Spleen (tissue), 11 donors: Measurements from ENCODE around the gene PADI2. TPM values are rescaled to one million over a fixed set of nuclear protein-coding genes. Genes with fewer than 3 reads are reported as not detected.
A peak's percentile ranks its signal among the peaks of the same experiment; 100 is the strongest.

ENCODE experiments used
- DNase-seq: peaks from one replicate; pipeline ENCODE4 v3.0.0-alpha.2; 2020
- H3K27ac ChIP-seq, 8 donors: fragments of 200-600 bp; sonication (generic) in 7 of 8; 1 replicate in 4 of 8; 2 replicates in 4 of 8; pipeline versions ENCODE4 v1.5.0 to v1.8.0; 2016 to 2021; ENCODE audit warnings: inconsistent platforms in 4 of 8, mild to moderate bottlenecking in 4 of 8, moderate library complexity in 1 of 8
- H3K27me3 ChIP-seq, 7 donors: fragments of 200-600 bp; sonication (generic) in 6 of 7; replicated peaks in 1 of 7; 1 replicate in 4 of 7; 2 replicates in 3 of 7; pipeline versions ENCODE4 v1.5.0 to v1.8.0; 2016 to 2021; ENCODE audit warnings: inconsistent platforms in 3 of 7, mild to moderate bottlenecking in 1 of 7
- H3K36me3 ChIP-seq, 6 donors: fragments of 200-600 bp; sonication (generic) in 5 of 6; 1 replicate in 4 of 6; 2 replicates in 2 of 6; pipeline versions ENCODE4 v1.5.0 to v1.8.0; 2016 to 2021; ENCODE audit warnings: inconsistent platforms in 2 of 6
- H3K4me1 ChIP-seq, 6 donors: fragments of 200-600 bp; sonication (generic) in 5 of 6; 1 replicate in 3 of 6; 2 replicates in 3 of 6; pipeline versions ENCODE4 v1.5.0 to v1.8.0; 2016 to 2021; ENCODE audit warnings: inconsistent platforms in 3 of 6
- H3K4me3 ChIP-seq, 8 donors: fragments of 200-600 bp; sonication (generic) in 7 of 8; 1 replicate in 4 of 8; 2 replicates in 4 of 8; pipeline versions ENCODE4 v1.5.0 to v1.8.0; 2016 to 2021; ENCODE audit warnings: inconsistent platforms in 4 of 8, mild to moderate bottlenecking in 4 of 8, moderate library complexity in 2 of 8
- H3K9me3 ChIP-seq, 8 donors: fragments of 200-600 bp; sonication (generic) in 7 of 8; 1 replicate in 4 of 8; 2 replicates in 4 of 8; pipeline versions ENCODE4 v1.5.0 to v1.8.0; 2016 to 2021; ENCODE audit warnings: inconsistent platforms in 4 of 8
- CTCF ChIP-seq, 11 experiments: fragments of 200-600 bp in 7 of 11; fragments of 450-650 bp in 4 of 11; sonication (generic) in 4 of 11; IDR thresholded peaks in 8 of 11; conservative IDR thresholded peaks in 3 of 11; 1 replicate in 7 of 11; 2 replicates in 4 of 11; pipeline versions ENCODE4 v1.4.0 to v1.8.0; 2016 to 2021; ENCODE audit warnings: antibody characterized with exemption in 11 of 11, inconsistent platforms in 4 of 11, mild to moderate bottlenecking in 1 of 11
- POLR2A ChIP-seq, 3 donors: fragments of 450-650 bp; IDR thresholded peaks; one replicate each; pipeline ENCODE4 v1.5.1; 2017; ENCODE audit warnings: antibody characterized with exemption in 3 of 3, mild to moderate bottlenecking in 1 of 3
- POLR2AphosphoS5 ChIP-seq, 3 donors: sonication (generic); formaldehyde crosslinking; IDR thresholded peaks; one replicate each; pipeline ENCODE4 v1.5.1; 2017; ENCODE audit warnings: antibody characterized with exemption in 3 of 3
- WGBS, 5 donors: extraction: QIAGEN DNeasy Blood & Tissue Kit in 3 of 5; methylation state at CpG; one replicate each; pipeline versions ENCODE4 v1.1.5 to v1.1.7; 2013 to 2018; 5-methylcytosine and 5-hydroxymethylcytosine counted together
- intact Hi-C: fragments of 100-400 bp; cut with DNase I; formaldehyde crosslinking; loops from one replicate; pipeline ENCODE4 v1.15.0; 2023; ENCODE audit warnings: low total_unique reads
- polyA plus RNA-seq, 3 donors: library from polyadenylated mRNA; stranded (reverse); fragments of 200-250 nt; gene quantifications; one replicate each; pipeline ENCODE4 v1.2.1, GENCODE V29; 2013
- total RNA-seq, 7 donors: library from RNA; depleted of rRNA in 3 of 7; stranded (reverse); fragments of >200 nt in 3 of 7; fragmentation: NEBNext Ultra II Directional in 4 of 7; extraction: Animal tissue kit (Norgen Biotek cat#: 25700) in 4 of 7; gene quantifications; one replicate each; pipeline versions ENCODE4 v1.1.0 to v1.2.1, GENCODE V29; 2016 to 2021
- donor health status: healthy with polysubstance abuse.
- donor health status: DM: no; HTN: no; CAD: no; lungs with moderate emphysema.
- donor health status: DM: no; HTN: no; CAD: no.
- donor health status: Bipolar disorder and iron deficiency.
- donor health status: healthy.
- donor health status: DM: no; HTN: no; CAD: no.
- donor health status: DM: yes; HTN: yes; CAD: no.

The PADI2 gene
- total and polyA plus RNA-seq, 10 donors = 0.50 to 63.6 (median 18.6) TPM

DNA sequence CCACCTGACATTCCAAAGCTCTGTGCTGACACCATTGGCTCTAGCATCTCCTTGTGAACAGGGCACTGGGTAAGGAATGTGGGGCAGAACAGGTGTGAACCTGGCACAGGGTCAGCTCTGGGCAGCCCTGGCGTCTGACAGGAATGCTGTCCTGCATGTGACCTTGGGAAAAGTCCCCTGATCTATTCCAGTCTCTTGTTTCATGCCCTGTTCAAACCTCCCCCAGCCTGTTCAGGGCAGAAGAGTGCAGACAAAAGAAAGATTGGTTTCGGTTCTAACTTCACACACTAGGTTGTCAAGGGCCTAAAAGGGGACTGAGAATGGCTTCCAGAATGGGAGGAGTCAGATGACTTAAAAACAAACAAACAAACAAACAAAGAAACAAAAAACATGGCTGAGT lies 37.8 kb downstream of the PADI2 start:
- Histone ChIP-seq H3K4me3 (no peak overlapping the region), H3K4me1 (peaks cover 0 to 24% (median 5%) of the 10 kb centered on the region in 6 donors), H3K9me3 (no peaks in the 10 kb centered on the region), H3K36me3 (peaks cover 0 to 87% (median 0%) of the 10 kb centered on the region in 6 donors), H3K27me3 (no peaks in the 10 kb centered on the region), H3K27ac (peak overlapping the region in 3 of 8 donors; percentile 61 to 70 (median 65))
- intact Hi-C loops = no loop called here
- DNase-seq = no peak
- TF ChIP-seq POLR2AphosphoS5 (IDR thresholded peaks at IDR 0.05) = no peak
- TF ChIP-seq POLR2A (IDR thresholded peaks at IDR 0.05) = no peak
- no peak for TF ChIP-seq CTCF (IDR thresholded peaks at IDR 0.05 in 8 of 11, conservative IDR thresholded peaks at IDR 0.05 in 3 of 11)
- 59 to 80% (median 75%) methylated on average over 2 of the region's 2 CpGs for WGBS, 5 donors

DNA sequence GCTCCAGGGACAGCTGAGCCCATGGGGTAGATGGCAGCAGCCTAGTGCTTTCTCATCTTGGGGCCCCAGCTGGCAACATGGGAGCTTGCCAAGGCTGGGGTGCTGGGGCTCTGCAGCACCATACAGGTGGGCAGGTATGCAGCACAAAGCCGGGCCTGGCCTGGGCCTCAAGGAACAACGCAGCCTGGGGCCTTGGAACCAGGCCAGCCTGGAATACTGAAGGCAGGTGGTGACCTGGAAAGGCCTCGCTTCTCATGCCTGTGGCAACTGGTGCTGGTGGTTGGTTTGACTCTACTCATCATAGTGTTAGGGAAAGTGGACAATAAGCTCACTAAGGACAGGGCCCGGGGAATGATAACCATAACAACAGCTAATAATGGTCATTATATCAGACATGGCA lies 38.4 kb downstream of the PADI2 start:
- Histone ChIP-seq H3K4me3 (no peak overlapping the region), H3K4me1 (peaks cover 0 to 19% (median 5%) of the 10 kb centered on the region in 6 donors), H3K27me3 (no peaks in the 10 kb centered on the region), H3K36me3 (peaks cover 0 to 83% (median 0%) of the 10 kb centered on the region in 6 donors), H3K9me3 (no peaks in the 10 kb centered on the region), H3K27ac (peak overlapping the region in 1 of 8 donors; percentile 70)
- WGBS, 5 donors = 75 to 97% (median 86%) methylated on average over 4 of the region's 4 CpGs
- TF ChIP-seq CTCF (IDR thresholded peaks at IDR 0.05 in 8 of 11, conservative IDR thresholded peaks at IDR 0.05 in 3 of 11) = no peak
- TF ChIP-seq POLR2AphosphoS5 (IDR thresholded peaks at IDR 0.05) = no peak
- no peak for TF ChIP-seq POLR2A (IDR thresholded peaks at IDR 0.05)
- no peak for DNase-seq
- intact Hi-C loops = no loop called here

DNA sequence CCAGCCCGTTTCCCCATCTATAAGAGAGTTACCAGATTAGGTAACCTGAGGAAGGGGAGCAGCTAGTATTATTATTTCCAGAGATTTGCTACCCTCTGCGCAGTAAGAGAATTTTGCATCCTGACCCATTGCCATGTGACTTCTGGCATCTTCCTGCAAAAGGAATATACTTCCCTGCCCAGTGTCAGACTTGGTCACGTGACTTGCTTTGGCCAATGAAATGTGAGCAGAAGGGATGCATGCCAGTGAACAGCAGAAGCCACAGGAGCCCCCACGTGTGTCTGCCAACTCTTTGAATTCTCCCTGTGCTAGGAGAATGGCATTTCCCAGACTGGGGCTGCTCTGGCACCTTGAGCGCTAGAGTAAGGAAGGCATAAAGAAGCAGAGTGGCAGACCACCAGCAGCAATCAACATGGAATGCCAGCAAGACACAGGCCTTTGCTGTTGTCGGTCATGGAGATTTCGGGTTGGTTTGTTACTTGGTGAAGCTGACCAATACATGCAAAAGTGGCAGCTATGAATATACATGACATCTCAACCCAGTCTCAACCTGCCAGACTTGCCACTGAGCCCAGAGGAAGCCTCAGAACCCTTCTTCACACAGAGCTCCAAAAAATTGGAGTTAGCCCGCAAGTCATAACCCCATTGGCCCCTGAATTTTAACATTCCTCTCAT lies 39.0 kb downstream of the PADI2 start:
- TF ChIP-seq POLR2AphosphoS5 (IDR thresholded peaks at IDR 0.05) = no peak
- no peak for TF ChIP-seq CTCF (IDR thresholded peaks at IDR 0.05 in 8 of 11, conservative IDR thresholded peaks at IDR 0.05 in 3 of 11)
- no peak for TF ChIP-seq POLR2A (IDR thresholded peaks at IDR 0.05)
- intact Hi-C loops = no loop called here
- Histone ChIP-seq H3K27me3 (no peaks in the 10 kb centered on the region), H3K9me3 (no peaks in the 10 kb centered on the region), H3K36me3 (peaks cover 0 to 80% (median 0%) of the 10 kb centered on the region in 6 donors), H3K4me3 (no peak overlapping the region), H3K27ac (no peak overlapping the region), H3K4me1 (peaks cover 0 to 19% (median 5%) of the 10 kb centered on the region in 6 donors)
- WGBS, 5 donors = 77 to 88% (median 86%) methylated on average over 8 of the region's 8 CpGs
- no peak for DNase-seq

GRCh38 chr1:17078991-17079868 lies 40.0 kb downstream of the PADI2 start:
- intact Hi-C loops = no loop called here
- no peak overlapping the region for H3K4me3 ChIP-seq
- H3K4me1 ChIP-seq = peaks cover 0 to 19% (median 5%) of the 10 kb centered on the region in 6 donors
- WGBS, 5 donors = 66 to 84% (median 77%) methylated on average over 16 of the region's 16 CpGs
- no peaks in the 10 kb centered on the region for H3K9me3 ChIP-seq
- no peak overlapping the region for H3K27ac ChIP-seq
- peaks cover 0 to 81% (median 2%) of the 10 kb centered on the region in 6 donors for H3K36me3 ChIP-seq
- H3K27me3 ChIP-seq = no peaks in the 10 kb centered on the region
- DNase-seq = no peak
- TF ChIP-seq CTCF (IDR thresholded peaks at IDR 0.05 in 8 of 11, conservative IDR thresholded peaks at IDR 0.05 in 3 of 11) = no peak
- no peak for TF ChIP-seq POLR2AphosphoS5 (IDR thresholded peaks at IDR 0.05)
- no peak for TF ChIP-seq POLR2A (IDR thresholded peaks at IDR 0.05)
